GM12875 (cell line): ENCODE results near the gene ZNF552.
A peak's percentile ranks its signal among the peaks of the same experiment; 100 is the strongest.

Experiments used
- H3K4me3 ChIP-seq: one replicate; pipeline ENCODE4 v1.5.1; 2011; ENCODE audit warnings: low read depth, low read length, control low read depth
- TF ChIP-seq, protein P1 (sequence below): IDR thresholded peaks from 2 replicates; pipeline ENCODE4 v1.5.1; 2011; ENCODE audit warnings: low read depth, mild to moderate bottlenecking, control low read depth, inconsistent platforms, low read length, moderate library complexity, borderline replicate concordance; ENCODE audit not compliant: insufficient read depth

ZNF552 gene

DNA sequence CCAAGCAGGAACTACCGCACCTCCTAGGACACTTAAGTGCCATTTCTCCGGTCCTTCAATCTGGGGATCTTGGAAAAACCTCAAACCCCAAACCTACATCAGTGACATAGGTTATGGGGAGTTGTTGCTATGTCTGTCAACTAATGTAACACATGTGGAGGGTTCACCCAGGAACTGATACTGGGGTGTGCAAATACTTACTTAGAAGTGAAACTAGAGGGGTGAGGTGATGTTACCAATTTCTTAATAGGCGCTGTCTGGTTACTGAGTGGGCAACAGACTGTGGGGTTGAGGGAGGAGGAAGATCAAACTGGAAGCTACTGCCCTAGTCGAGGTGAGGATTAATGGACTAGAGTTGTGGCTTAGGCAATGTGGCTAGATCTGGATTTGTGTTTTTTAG, 43.3 kb downstream of the ZNF552 start:
- no peak overlapping the region for H3K4me3 ChIP-seq
- TF ChIP-seq, protein P1, sequence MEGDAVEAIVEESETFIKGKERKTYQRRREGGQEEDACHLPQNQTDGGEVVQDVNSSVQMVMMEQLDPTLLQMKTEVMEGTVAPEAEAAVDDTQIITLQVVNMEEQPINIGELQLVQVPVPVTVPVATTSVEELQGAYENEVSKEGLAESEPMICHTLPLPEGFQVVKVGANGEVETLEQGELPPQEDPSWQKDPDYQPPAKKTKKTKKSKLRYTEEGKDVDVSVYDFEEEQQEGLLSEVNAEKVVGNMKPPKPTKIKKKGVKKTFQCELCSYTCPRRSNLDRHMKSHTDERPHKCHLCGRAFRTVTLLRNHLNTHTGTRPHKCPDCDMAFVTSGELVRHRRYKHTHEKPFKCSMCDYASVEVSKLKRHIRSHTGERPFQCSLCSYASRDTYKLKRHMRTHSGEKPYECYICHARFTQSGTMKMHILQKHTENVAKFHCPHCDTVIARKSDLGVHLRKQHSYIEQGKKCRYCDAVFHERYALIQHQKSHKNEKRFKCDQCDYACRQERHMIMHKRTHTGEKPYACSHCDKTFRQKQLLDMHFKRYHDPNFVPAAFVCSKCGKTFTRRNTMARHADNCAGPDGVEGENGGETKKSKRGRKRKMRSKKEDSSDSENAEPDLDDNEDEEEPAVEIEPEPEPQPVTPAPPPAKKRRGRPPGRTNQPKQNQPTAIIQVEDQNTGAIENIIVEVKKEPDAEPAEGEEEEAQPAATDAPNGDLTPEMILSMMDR = no peak

DNA sequence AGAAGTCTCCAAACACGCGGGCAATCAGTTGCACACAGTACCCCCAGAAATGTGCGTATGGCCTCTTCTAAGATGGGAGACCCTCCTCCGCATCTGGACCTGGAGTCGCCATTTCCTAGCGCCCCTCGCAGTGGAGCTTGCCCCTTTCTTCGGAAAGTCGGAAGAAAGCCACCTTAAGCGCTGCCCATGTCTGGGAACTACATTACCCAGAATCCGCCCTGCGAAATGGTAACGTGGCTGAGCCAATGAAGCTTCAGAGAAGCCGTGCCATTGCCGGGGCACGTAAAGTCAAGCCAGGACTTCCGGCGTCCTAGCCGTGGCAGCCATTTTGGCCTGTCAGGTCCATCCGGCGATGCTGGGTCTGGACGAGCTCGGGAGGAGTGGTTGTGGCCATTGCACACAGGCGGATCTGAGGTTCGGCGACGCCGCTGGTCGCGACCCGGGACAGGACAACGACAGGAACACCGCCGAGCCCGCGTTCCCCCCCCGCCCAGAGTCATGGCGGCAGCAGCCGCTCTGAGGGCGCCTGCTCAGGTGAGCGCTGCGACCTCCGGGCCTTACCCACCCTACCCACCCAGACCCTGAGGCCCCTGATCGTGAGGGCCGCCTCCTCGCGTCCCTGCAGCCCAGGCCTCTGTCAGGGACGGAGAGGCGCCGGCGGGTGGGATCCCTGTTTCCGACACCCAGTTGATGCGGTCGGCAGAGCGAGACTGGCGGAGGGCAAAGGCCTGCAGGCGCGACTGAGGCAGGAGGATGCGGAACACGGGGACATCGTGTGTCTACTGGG, 45.2 kb downstream of the ZNF552 start, which contains the start of gene ZNF586:
ZNF586 (plus strand) TSS at position 332 of the 787 bp plus-strand sequence; CDS start at position 499, 167 bp downstream.
- TF ChIP-seq, protein P1 = no peak
- peak within 1 kb of the TSS; percentile 80 for H3K4me3 ChIP-seq

DNA sequence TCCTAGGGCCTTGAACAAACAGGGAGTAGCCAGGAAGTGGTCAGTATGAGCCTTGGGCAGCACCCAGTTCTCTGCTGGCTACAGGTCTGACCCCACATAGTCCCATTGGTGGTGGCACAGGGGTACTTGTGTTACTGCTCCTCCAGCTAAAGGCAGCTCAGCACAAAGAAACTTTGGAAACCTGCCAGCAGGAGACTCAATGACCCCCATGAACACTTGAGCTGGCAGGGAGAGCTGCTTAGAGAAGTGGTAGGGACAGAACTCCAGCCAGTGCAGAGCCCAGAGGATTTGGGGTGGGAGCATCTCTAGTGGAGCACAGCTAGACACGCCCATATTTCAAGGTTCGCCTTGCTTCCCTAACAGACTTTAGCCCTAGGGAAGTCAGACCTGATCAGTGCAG, 55.6 kb downstream of the ZNF552 start:
- TF ChIP-seq, protein P1 = no peak
- H3K4me3 ChIP-seq = no peak overlapping the region

DNA sequence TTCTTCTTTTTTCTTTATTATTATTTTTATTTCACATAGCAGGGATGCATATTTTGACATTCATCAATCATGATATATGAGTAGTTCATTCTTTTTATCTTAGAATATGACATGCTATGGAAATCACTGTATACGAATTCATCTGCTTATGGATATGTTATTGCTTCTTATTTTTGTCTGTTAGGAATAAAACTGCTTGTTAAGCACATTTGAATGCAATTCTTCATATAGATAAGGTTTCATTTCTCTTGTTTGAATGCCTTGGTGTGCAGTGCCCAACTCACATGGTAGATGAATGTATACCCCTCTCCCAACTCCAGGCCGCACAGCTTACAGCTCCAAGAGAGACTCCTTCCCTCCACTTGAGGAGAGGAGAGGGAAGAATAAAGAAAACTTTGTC, 56.8 kb downstream of the ZNF552 start:
- no peak overlapping the region for H3K4me3 ChIP-seq
- TF ChIP-seq, protein P1 = no peak
